HL-60/S4 (cell line): ENCODE results near the gene RNASE11.
"Not testable (repeated sequence)": the region's sequence is repeated elsewhere in the genome, so short reads cannot be mapped to it uniquely, and the experiment has no call there.

Experiments
- in situ Hi-C: fragments of 300-500 bp; cut with MboI; formaldehyde crosslinking; loops from 2 replicates; pipeline ENCODE4 v1.14.3; 2022; ENCODE audit warnings: low sequenced_read_pairs

The RNASE11 gene

DNA sequence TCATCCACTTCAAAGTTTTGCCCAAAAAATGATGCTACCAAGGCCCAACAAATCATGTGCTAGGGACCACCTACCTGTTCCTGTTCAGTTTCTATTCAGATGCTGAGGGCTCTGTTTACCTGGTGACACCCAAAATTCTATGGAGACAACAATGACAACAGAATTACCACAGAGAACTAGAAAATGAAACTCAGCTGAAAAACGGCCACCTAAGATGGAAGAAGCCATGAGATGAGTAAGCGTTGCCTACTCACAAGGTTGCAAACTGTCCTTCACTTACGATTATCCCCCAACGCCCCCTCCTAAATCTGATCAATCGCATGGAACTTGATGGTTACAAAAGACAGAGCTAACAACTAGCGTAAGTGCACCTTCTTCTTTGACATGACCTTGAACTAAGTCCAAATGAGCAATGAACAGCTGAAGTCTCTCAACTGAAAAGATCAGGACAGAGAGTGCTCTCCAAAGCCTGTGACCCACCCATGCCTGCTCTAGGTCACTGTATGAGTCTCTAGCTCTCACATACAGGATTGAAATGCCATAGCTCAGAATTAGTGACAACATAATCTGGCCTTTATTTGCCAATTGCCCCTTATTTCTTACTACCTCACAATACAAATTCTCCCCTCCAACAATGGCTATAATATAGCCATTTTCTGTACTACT lies at the start of gene RNASE11:
RNASE11 (minus strand) TSS at position 513 of the 666 bp plus-strand sequence.
- in situ Hi-C loops: no loop called here

DNA sequence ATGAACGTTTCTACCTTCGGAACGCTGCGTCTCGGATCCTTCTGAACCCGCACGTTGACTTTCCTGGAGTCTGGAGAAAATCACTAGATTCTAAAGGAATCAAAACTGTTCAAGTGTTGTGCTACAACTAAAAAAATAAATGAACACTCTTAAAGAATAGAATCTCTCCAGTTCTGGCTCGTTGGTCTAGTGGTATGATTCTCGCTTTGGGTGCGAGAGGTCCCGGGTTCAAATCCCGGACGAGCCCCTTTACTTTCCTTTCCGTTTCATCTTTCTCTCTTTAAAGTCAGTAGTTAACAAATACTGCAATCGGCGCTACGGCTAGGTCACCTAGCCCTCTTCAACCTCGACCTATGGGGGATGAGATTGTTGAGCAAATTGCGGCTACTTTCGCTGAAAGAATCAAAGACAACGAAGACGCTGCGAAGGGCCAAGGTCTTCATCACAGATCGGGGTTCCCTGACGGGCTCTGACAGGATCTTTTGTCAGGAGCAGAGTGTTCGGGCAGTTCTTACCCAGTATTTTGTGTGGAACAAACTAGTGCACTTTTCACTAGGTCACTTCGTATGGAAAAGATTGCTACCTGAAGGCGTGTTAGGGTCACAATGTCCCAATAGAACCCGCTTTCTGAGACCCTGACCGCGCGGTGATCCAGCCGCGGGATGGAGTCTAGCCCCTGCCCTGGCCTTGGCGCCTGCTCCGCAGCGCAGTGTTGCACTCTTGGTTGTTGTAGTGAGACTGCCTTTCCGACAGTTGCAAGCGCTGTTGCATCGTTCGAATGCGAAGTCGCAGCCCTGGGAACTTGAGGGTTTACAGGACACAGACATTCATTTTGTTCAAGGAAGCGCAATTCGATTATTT lies 45.3 kb upstream of the RNASE11 start:
- in situ Hi-C loops: no loop called here

DNA sequence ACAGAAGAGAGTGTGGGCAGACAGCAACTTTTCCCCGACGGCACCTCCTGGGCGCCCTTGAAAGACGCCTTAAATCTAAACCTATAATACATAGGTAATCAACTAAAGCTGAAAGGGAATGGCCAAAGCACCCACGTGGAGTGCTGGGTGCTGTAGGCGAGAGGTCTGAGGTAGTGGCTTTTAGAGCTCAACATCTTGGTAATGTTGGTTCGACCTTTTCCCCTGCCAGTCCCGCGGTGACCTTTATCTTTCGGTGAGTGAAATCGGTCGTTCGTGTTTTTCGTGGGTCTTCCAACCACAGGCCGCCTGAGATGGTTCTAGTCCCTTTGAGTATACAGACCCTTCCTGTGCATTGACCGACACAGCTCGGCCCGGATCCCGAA lies 44.6 kb upstream of the RNASE11 start:
- in situ Hi-C loops: no loop called here

DNA sequence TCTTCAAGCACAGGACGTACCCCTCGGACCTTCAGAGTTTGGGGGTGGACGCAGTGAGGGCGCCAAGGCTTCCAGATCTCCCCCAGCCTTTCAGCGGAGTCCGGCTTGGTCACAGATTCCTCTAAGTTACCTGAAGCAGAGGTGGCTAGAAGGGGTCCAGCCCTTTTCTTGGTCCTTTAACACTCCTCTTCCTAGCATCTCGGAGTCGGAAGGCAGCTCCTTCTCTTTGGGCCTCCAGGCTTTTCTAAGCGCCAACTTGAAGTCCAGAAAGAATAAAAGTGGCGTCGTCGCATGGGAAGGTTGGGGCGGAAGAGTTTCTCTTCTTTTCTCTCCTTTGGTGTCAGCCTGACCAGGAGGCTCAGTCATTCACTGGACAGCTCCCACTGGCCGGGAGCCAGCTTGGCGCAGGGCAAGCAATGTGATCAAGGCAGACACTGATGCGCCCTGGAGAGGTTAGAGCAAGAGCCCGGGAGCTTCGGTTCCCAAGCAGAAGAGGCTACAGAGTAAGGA lies 44.1 kb upstream of the RNASE11 start:
- in situ Hi-C loops: no loop called here

DNA sequence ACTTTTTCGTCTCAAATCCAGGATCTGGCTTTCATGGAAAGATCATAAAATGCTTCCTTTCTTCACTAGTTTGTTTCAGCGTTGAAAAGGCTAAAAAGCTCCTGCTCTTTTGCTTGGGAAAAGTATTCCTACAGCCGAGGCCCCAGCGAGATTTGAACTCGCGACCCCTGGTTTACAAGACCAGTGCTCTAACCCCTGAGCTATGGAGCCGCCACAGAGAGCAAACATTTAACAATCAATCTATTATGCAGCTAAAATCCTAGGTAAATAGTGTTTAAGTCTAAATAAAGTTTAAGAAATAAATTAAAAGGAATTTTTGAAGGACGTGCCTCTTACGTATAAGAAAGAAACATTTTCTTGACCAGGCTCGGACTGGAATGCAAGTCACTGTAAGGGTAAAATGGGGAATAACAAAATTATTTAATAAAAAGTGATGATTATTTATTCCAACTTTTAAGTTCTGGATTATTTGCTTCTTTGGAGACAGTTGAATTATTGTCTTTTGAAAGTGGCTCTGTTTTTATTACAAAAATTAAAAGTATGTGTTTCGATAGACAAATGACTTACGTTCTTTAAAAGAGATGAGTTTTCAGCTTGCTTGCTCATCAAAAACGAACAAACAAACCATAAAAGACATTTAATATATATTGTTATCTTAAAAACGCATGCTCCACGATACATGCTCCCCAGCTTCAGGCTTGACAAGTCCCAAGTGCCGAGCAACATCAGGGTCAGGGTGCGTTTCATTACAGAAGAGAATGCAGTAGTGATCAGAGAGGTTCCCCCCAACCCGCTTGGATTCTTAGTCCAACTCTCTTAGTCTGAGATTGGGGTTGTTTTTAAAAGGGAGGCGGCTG lies 43.5 kb upstream of the RNASE11 start:
- in situ Hi-C loops: no loop called here

DNA sequence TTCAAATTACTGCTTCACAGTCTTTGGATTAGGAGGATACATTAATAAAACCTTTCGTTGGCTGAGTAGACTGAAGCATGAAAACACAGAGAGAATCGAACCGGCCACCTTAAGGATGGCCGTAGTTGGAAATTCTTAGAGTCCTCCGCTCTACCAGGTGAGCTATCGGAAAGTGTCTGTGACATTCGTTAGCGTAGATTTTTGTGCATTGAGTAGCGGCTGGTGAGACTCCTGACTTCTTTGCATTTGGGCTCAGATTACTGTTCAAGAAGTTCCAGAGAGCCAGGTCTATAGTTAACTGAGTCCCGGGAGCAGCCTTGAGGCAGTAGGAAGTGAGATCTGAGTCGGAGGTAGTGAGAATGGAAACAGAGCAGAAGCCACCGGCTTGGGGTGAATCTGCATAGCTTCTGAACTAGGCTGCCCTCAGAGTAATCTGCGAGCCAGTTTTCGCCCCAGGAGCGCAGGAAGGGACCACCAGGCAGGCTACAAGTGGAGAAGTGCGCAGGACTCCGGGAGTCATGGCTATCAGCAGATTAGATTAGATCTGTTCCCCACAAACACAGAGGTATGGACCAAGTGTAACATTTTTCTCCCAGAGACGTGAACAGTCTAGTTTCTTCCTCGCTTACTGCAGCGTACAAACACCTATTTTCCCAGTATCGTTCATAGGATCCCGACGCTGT lies 42.7 kb upstream of the RNASE11 start:
- in situ Hi-C loops: no loop called here

DNA sequence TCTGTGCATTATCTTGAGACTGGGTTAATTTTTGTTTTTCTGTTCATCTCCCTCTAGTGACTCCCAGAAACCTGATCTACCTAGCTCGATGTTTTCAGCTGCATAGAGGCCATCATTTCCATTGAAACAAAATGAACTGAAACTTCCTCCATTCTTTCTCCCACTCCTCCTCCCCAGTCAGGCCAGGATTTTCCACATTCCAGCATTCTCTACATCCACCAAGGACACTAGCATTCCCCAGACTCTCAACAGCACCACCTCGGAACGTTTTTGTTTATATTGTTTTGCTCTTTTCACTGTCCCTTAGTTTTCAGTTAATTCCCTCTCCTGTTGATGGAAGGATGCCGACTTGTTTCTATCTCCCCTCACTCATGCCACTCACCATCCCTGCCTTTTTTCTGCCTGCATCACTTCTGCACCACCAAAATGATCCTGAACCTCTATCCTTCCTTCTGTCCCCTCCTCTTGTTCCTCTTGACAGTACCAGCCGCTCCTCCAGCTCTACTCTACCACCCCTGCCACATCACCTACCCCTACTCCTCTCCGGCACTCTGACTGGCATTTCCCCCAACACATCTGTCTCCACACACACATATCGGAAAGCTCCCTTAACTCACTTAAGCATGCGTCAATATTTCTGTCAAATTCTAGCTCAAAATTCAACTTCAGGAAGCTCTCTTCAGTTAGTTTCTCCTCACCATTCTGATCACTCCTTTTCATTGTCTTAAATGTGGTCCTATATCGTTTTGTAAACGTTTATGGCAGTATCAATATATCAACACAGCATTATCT lies 40.5 kb upstream of the RNASE11 start:
- in situ Hi-C loops: loop anchor here (5.0 kb wide), 1 partner anchor 34 kb away; no protein-coding TSS in a partner anchor

DNA sequence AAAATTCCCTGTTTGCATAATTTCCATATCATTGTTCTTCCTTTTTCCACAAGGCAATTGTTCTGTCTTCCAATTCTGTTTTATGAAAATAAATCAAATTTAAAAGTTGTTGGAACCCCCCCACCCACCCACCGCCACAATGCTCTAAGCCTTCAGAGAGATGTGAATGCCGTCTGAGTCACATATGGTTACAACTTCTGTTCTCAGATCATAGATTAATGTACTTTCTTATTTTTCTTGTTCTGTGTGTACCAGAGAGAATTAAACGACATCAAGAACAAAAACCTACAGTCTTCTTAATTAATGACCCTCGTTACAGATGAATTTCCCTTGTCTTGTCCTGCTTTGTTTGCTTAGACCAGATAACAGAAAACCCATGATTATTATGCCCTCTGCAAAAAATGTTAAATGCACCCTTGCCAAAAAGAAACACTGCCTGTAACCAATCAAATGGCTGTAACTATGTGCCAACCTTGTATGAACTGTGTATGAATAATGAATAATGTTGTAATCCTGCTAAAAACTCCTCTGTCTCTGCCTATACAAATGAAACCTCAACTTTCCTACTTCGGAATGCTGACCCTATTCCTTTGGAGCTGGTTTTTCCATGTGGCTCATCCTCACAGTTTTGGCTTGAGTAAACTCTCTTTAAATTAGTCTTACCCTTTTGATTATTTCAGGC lies 39.7 kb upstream of the RNASE11 start:
- in situ Hi-C loops: loop anchor here (5.0 kb wide), 1 partner anchor 35 kb away; no protein-coding TSS in a partner anchor

DNA sequence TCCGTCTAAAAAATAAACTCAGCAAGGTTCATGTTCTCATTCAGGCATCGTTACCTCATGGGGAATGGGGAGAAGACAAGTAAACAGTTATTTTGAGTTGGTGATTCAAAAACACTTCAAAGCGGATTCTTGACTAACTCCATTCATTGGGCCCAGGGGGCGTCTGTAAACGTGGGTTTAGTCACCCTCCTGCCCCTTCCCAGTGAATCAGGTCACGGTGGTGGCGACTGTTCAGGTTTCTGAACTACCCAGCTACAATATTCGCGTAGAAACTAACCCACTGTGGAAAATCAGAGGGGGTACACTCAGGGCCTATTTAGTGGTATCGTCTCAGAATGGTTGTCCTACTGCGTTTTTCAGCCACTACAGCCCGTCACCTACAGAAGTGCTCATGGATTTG lies 38.5 kb upstream of the RNASE11 start:
- in situ Hi-C loops: loop anchor here (5.0 kb wide), 1 partner anchor 36 kb away; no protein-coding TSS in a partner anchor

DNA sequence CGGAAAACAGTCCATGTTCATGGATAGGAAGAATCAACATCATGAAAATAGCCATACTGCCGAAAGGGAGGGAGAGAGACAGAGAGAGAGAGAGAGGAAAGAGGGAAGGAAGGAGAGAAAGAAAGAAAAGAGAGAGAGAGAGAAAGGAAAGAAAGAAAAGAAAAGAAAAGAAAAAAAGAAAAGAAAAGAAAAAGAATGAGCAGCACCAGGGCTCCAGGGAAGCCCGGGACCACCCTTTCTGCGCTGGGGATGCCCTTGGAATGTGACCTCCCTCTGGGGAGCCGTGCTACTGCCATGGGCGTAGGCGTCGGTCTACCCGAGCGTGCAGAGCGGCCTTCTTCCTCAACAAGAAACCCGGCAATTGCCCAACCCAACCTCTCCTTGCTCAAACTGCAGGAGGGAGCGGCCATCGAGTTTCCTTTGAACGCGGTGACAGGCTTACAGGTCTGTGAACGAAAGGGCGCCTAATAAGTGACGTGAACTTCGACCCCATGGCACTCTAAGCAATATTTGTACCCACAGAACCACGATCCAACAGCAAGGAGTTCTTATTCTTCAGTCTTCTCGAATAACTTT lies 36.8 kb upstream of the RNASE11 start:
- in situ Hi-C loops: loop anchor here (5.0 kb wide), 1 partner anchor 38 kb away; no protein-coding TSS in a partner anchor

DNA sequence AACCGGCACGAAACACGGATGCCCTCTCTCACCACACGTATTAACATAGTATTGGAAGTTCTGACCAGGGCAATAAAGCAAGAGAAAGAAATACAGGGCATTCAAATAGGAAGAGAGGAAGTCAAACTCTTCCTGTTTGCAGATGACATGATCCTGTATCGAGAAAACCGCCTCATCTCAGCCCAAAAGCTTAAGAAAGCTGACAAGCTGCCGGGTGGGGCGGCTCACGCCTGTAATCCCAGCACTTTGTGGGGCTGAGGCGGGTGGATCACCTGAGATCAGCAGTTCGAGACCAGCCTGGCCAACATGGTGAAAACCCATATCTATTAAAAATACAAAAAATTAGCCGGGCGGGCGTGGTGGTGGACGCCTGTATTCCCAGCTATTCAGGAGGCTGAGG lies 36.0 kb upstream of the RNASE11 start:
- in situ Hi-C loops: no loop called here

DNA sequence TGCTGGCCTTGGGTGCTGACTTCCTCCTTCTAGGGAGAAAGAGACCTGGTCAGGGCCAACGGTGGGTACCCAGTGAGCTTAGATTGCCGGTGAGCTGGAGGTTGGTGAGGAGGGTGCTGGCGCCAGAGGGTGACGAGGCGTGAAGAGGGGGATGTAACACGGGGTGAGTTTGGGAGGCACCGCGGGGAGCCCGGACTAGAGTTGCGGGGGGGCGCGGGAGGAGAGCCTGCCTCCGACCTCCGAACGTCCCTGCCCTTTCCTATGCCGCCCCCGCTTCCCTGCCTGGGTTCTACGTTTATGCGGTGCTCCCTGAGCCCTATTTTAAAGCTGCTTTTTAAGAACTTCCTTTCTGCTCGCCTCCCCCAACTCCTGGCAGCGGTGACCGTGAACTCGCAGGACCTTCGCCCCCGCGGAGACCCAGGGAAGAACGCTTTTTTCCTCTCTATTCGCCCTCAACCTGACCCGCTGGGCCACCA lies 35.1 kb upstream of the RNASE11 start:
- in situ Hi-C loops: no loop called here

DNA sequence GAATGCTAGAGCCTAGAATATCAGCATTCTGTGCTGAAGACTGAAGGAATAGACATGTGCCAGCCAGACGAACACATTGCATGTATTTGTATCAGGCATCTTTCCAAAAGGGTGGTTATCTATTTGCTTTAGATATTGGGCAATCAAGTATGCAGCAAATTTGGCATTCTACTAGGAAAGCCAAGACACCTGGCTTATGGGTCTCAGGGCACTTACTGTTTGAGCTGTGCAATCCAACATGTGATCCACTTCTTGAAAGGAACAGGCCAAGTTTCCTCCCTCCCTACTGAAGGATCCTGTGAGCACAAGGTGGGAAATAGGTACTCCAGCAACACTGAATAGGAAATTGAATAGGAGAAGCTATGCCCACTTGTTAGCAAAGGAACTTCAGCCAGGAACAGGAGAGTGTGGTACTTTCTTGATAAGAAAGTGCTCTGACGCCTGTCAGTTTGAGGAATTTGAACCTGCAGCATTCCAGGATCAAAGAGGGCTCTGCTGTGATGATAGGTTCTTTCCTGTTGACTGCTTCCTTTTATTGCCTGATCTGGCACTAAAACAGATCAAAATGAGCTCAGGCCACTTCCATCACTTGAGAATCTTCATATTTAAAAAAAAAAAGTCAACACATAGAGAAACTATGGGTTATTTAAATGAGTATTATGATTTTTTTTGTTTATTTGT lies 33.1 kb upstream of the RNASE11 start:
- in situ Hi-C loops: no loop called here

DNA sequence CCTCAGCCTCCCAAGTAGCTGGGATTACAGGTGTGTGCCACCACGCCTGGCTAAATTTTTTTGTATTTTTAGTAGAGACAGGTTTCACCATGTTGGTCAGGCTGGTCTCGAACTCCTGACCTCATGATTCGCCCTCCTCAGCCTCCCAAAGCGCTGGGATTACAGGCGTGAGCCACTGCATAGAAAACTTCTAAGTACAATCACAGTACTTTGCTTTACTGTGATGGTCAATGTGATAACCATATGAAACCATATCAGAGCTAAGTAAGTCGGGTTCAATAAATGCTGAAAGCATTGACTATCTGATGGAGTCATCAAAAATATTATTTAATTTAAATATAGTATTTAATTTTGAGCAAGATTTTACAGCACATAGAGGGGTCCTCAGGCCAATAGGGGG lies 31.9 kb upstream of the RNASE11 start:
- in situ Hi-C loops: not testable (repeated sequence)

DNA sequence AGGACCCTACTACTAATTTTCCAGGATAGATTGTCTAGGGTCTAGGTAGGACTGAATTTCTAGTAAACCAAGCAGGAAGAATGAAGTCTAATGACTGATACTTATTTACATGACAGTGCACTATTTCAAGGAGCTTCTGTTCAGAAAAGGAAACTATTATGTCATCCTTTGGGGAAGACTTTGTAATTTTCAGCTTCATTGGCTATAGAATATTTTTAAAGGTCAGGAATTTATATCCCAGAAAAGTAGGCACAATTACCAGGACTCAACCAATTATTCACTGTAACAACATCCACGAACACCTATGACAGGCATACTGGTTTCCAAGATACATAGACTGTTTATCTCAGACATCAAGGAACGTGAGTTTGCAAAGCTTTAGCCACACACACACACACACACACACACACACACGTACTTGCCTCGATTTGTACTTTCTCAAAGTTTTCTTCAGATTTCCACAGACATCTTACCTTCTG lies 30.5 kb upstream of the RNASE11 start:
- in situ Hi-C loops: no loop called here

DNA sequence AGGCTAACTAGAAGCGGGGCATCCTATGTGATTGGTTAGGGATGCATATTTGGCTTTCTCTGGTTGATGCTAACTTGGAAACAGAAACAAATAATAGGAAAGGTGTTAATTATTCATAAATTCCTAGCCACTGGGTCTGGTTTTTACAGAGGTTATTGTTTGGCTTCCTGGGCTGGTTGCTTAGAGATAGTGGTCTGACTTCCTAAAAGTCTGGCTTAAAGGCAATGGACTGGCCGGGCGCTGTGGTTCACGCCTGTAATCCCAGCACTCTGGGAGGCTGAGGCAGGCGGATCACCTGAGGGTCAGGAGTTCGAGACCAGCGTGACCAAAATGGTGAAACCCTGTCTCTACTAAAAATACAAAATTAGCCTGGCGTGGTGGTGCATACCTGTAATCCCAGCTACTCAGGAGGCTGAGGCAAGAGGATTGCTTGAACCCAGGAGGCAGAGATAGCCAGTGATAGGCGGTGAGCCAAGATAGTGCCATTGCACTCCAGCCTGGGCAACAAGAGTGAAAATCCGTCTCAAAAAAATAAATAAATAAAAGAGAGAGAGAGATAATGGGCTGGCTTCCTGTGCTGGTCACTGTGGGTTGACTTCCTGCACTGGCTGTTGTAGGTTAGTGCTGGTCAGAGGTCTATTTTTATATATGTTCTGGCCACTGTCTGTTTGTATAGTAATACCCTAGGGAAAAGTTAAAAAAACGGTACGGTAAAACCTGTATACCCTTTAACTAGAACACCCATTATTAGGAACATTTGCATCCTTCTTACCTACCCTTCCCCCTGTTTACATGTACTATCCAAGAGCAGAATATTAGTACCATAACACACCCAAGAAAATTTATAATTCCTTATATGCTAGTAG lies 29.6 kb upstream of the RNASE11 start:
- in situ Hi-C loops: no loop called here

DNA sequence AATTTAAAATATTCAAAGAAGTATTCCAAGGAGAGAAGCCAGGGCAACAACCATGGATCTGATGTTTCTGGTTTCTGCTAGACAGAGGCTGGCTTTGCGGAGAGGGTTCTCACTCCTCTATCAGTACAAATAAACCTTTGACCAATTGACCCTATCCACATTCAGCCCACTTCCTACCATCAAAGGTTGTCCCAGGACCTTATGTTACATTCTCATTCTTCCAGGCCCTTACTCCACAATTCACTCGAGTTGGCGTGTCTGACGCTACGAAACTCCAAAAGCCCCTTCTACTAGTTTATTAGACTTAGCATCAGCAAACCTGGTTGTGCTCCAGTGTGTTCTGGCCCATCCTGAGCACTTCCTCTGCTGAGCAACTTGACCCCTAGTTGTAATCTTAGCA lies 28.2 kb upstream of the RNASE11 start:
- in situ Hi-C loops: no loop called here
